B cell (primary cell): ENCODE data around the gene FMN1.

ENCODE experiments used
- CTCF ChIP-seq: fragments of 200-600 bp; IDR thresholded peaks from one replicate; pipeline ENCODE4 v1.8.0; 2022; ENCODE audit warnings: antibody characterized with exemption, mild to moderate bottlenecking
- EZH2 ChIP-seq: IDR thresholded peaks from 2 replicates; pipeline ENCODE4 v1.6.1; 2012; ENCODE audit warnings: borderline replicate concordance, low read depth, mild to moderate bottlenecking, moderate library complexity, low read length; ENCODE audit not compliant: insufficient read depth, poor library complexity, severe bottlenecking

DNA sequence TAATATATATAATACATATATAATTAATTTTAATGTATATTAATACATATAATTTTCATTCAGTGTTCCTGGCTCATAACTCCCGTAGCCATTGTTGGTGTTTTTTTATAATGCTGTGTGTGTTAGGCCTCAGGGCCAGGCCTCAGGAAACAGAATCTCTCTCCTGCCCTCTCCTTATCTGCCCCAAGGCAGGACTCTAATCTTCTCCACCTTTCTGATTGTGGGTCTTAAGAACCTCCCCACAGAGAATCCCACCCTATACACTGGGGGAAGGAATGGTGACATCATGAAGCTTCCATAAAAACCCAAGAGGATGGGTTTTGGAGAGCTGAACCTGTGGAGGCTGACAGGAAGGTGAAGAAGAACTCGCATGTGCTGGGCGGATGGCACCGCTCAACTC, 4.0 kb upstream of the FMN1 start:
- TF ChIP-seq CTCF (no peak), EZH2 (no peak)
